Liver (tissue), 3 donors: ENCODE results near the gene MYO9A.

Experiments
- CTCF ChIP-seq: fragments of 150-350 bp; IDR thresholded peaks from 2 replicates; pipeline ENCODE4 v1.5.1; 2017; ENCODE audit warnings: improper control_type of control experiment, low read depth, low read length; ENCODE audit not compliant: missing input control
- GABPA ChIP-seq, 2 donors: IDR thresholded peaks in 1 of 2; conservative IDR thresholded peaks in 1 of 2; 2 replicates each; pipeline ENCODE4 v1.6.1; 2016; ENCODE audit warnings: antibody characterized with exemption in 2 of 2, mild to moderate bottlenecking in 1 of 2, moderate library complexity in 1 of 2
- donor health status: healthy.
- donor health status: healthy.

GRCh38 chr15:72068856-72069255 is 49.1 kb downstream of the MYO9A start:
- TF ChIP-seq CTCF (no peak), GABPA (IDR thresholded peaks at IDR 0.05 in 1 of 2, conservative IDR thresholded peaks at IDR 0.05 in 1 of 2) (no peak)
